ENCODE measurements around the gene MAP1LC3B.

GRCh38 chr16:87351320-87351698, 40.8 kb upstream of the MAP1LC3B start:
- no peak for TF ChIP-seq CTCF (IDR thresholded peaks at IDR 0.05; ENCODE audit: insufficient read depth, low read length, poor library complexity, severe bottlenecking)
- no peak for TF ChIP-seq EZH2phosphoT487 (conservative IDR thresholded peaks at IDR 0.05; ENCODE audit: low read length)
